ENCODE results near the gene S100A6. TPM values are rescaled to one million over a fixed set of nuclear protein-coding genes. Genes with fewer than 3 reads are reported as not detected.

Gene S100A6
- polyA plus RNA-seq, 1 donor from 2014 or later = not detected

GRCh38 chr1:153550827-153551500 lies 15.2 kb upstream of the S100A6 start:
- H3K27ac ChIP-seq (ENCODE audit: low read length) = no peak overlapping the region
- no peaks in the 10 kb centered on the region for H3K27me3 ChIP-seq (ENCODE audit: insufficient read depth, low read depth, low read length)
- no peaks in the 10 kb centered on the region for H3K36me3 ChIP-seq (ENCODE audit: insufficient read depth, low read length)
- H3K9ac ChIP-seq (ENCODE audit: low read length) = no peak overlapping the region
- TF ChIP-seq EP300 (conservative IDR thresholded peaks at IDR 0.05; ENCODE audit: poor library complexity, severe bottlenecking) (no peak), EZH2 (IDR thresholded peaks at IDR 0.05; ENCODE audit: borderline replicate concordance, insufficient read depth, low read length, poor library complexity, severe bottlenecking) (no peak), RAD21 (conservative IDR thresholded peaks at IDR 0.05) (no peak), SMC3 (conservative IDR thresholded peaks at IDR 0.05; ENCODE audit: poor library complexity) (no peak), POLR2AphosphoS5 (IDR thresholded peaks at IDR 0.05) (no peak), TAF1 (IDR thresholded peaks at IDR 0.05; ENCODE audit: low read depth) (no peak), REST (IDR thresholded peaks at IDR 0.05; ENCODE audit: borderline replicate concordance) (no peak), CTCF (IDR thresholded peaks at IDR 0.05; ENCODE audit: poor library complexity, severe bottlenecking) (no peak), MXI1 (conservative IDR thresholded peaks at IDR 0.05; ENCODE audit: poor library complexity, severe bottlenecking) (no peak)
- H3K4me3 ChIP-seq (ENCODE audit: low read length) = no peak overlapping the region
- no peaks in the 10 kb centered on the region for H3K79me2 ChIP-seq (replicated peaks; ENCODE audit: insufficient read depth, low read length)
- no peaks in the 10 kb centered on the region for H3F3A ChIP-seq (ENCODE audit: insufficient read depth, low read length, poor library complexity, severe bottlenecking)
- no peaks in the 10 kb centered on the region for H4K20me1 ChIP-seq (ENCODE audit: insufficient read depth)
- no peaks in the 10 kb centered on the region for H3K9me3 ChIP-seq (ENCODE audit: low read length)
- H3K4me2 ChIP-seq (ENCODE audit: low read length) = no peak overlapping the region
- H3K9me2 ChIP-seq (ENCODE audit: insufficient read depth, low read length) = no peaks in the 10 kb centered on the region
- no peak overlapping the region for H2AFZ ChIP-seq (ENCODE audit: low read depth, low read length)

GRCh38 chr1:153550398-153550758 lies 14.6 kb upstream of the S100A6 start:
- Histone ChIP-seq H2AFZ (ENCODE audit: low read depth, low read length) (no peak overlapping the region), H3K9me3 (ENCODE audit: low read length) (no peaks in the 10 kb centered on the region), H3K9ac (ENCODE audit: low read length) (no peak overlapping the region), H3K36me3 (ENCODE audit: insufficient read depth, low read length) (no peaks in the 10 kb centered on the region), H4K20me1 (ENCODE audit: insufficient read depth) (no peaks in the 10 kb centered on the region), H3K4me2 (ENCODE audit: low read length) (no peak overlapping the region), H3K79me2 (replicated peaks; ENCODE audit: insufficient read depth, low read length) (no peaks in the 10 kb centered on the region), H3F3A (ENCODE audit: insufficient read depth, low read length, poor library complexity, severe bottlenecking) (no peaks in the 10 kb centered on the region), H3K27me3 (ENCODE audit: insufficient read depth, low read depth, low read length) (no peaks in the 10 kb centered on the region), H3K9me2 (ENCODE audit: insufficient read depth, low read length) (no peaks in the 10 kb centered on the region), H3K27ac (ENCODE audit: low read length) (no peak overlapping the region), H3K4me3 (ENCODE audit: low read length) (no peak overlapping the region)
- no peak for TF ChIP-seq MXI1 (conservative IDR thresholded peaks at IDR 0.05; ENCODE audit: poor library complexity, severe bottlenecking)
- TF ChIP-seq RAD21 (conservative IDR thresholded peaks at IDR 0.05) = no peak
- TF ChIP-seq REST (IDR thresholded peaks at IDR 0.05; ENCODE audit: borderline replicate concordance) = no peak
- TF ChIP-seq POLR2AphosphoS5 (IDR thresholded peaks at IDR 0.05) = no peak

Measured in neural cell (in vitro differentiated cells).